ENCODE results near the gene AOX1.

DNA sequence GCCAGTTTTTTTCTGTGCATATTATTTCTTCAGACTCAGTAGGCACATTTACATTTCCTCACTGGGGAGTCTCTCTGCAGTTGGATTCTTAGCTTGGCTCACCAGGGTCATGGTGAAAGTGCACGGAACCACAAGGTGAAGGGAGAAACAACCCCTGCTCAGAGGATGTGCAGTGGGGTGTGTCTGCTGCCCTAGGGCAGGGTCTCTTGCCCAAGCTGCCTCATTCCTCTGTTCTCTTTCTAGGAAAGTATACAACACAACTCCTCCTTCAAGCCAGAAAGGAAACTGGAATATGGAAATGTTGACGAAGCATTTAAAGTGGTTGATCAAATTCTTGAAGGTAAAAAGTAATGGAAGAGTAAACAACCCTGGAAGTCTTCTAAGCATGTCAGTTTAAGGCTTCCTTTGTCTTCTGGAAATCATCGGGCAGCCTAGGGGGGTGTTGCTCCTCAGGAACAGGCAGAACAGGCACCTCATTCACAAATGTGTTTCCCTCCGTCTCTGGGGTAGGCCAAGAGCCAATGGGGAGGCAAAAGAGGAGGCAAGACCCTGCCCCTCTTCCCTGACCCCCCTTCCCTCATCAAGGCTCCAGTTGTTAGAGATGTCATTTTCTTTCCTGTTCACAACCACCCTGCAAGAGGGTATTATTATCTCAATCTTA, 41.4 kb downstream of the AOX1 start:
- TF ChIP-seq, protein P1, sequence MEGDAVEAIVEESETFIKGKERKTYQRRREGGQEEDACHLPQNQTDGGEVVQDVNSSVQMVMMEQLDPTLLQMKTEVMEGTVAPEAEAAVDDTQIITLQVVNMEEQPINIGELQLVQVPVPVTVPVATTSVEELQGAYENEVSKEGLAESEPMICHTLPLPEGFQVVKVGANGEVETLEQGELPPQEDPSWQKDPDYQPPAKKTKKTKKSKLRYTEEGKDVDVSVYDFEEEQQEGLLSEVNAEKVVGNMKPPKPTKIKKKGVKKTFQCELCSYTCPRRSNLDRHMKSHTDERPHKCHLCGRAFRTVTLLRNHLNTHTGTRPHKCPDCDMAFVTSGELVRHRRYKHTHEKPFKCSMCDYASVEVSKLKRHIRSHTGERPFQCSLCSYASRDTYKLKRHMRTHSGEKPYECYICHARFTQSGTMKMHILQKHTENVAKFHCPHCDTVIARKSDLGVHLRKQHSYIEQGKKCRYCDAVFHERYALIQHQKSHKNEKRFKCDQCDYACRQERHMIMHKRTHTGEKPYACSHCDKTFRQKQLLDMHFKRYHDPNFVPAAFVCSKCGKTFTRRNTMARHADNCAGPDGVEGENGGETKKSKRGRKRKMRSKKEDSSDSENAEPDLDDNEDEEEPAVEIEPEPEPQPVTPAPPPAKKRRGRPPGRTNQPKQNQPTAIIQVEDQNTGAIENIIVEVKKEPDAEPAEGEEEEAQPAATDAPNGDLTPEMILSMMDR (IDR thresholded peaks at IDR 0.05), result no peak
- TF ChIP-seq POLR2A (IDR thresholded peaks at IDR 0.05), result no peak
- TF ChIP-seq EP300 (IDR thresholded peaks at IDR 0.05), result no peak
